Left lung (tissue), 10 donors: ENCODE results near the gene GPR21. TPM values are rescaled to one million over a fixed set of nuclear protein-coding genes. Genes with fewer than 3 reads are reported as not detected.

Experiments used
- ATAC-seq: fragments of 200-7000 bp; cut with Tn5 transposase; one replicate; pipeline ENCODE4 v1.9.1; 2020; ENCODE audit warnings: moderate library complexity
- DNase-seq, 4 donors: peaks; one replicate each; pipeline ENCODE4 v3.0.0-alpha.2; 2013 to 2020
- H3K27ac ChIP-seq, 2 donors: fragments of 200-600 bp; sonication (generic) in 1 of 2; one replicate each; pipeline versions ENCODE4 v1.5.0 to v1.8.0; 2020 to 2021
- H3K27me3 ChIP-seq, 2 donors: fragments of 200-600 bp; sonication (generic) in 1 of 2; one replicate each; pipeline versions ENCODE4 v1.5.0 to v1.8.0; 2020 to 2021
- H3K36me3 ChIP-seq, 2 donors: fragments of 200-600 bp; sonication (generic) in 1 of 2; one replicate each; pipeline versions ENCODE4 v1.5.0 to v1.8.0; 2020 to 2021
- H3K4me1 ChIP-seq, 2 donors: fragments of 200-600 bp; one replicate each; pipeline ENCODE4 v1.8.0; 2021
- H3K4me3 ChIP-seq, 2 donors: fragments of 200-600 bp; sonication (generic) in 1 of 2; one replicate each; pipeline versions ENCODE4 v1.5.0 to v1.8.0; 2020 to 2021; ENCODE audit warnings: mild to moderate bottlenecking in 1 of 2
- H3K9me3 ChIP-seq, 2 donors: fragments of 200-600 bp; sonication (generic) in 1 of 2; one replicate each; pipeline versions ENCODE4 v1.5.0 to v1.8.0; 2020 to 2021
- intact Hi-C, 2 donors: fragments of 100-400 bp; cut with DNase I; formaldehyde crosslinking; loops; one replicate each; pipeline versions ENCODE4 v1.11.2 to v1.14.2; 2022
- polyA plus RNA-seq, 6 donors: library from polyadenylated mRNA; unstranded; fragments of 120-200 nt; gene quantifications; one replicate each; pipeline ENCODE4 v1.2.1, GENCODE V29; 2013; ENCODE audit not compliant: insufficient read length in 6 of 6
- total RNA-seq, 2 donors: library from RNA; stranded (reverse); fragmentation: NEBNext Ultra II Directional; extraction: Animal tissue kit (Norgen Biotek cat#: 25700); gene quantifications; one replicate each; pipeline ENCODE4 v1.2.1, GENCODE V29; 2021
- TF ChIP-seq, protein P1 (sequence below), 2 donors: fragments of 200-600 bp; sonication (generic) in 1 of 2; IDR thresholded peaks; one replicate each; pipeline versions ENCODE4 v1.5.0 to v1.8.0; 2021; ENCODE audit warnings: antibody characterized with exemption in 2 of 2
- donor health status: DM: no; HTN: yes; CAD: no.
- donor health status: DM: no; HTN: no; CAD: no.

Gene GPR21
- total and polyA plus RNA-seq, 8 donors, result 0.22 to 0.63 (median 0.41) TPM; not detected in 3

- DNase-seq, result no peak
- Histone ChIP-seq H3K9me3 (no peaks in the 10 kb centered on the region), H3K4me1 (peaks cover 0 to 14% of the 10 kb centered on the region in 2 donors), H3K27me3 (no peaks in the 10 kb centered on the region), H3K27ac (no peak overlapping the region), H3K36me3 (peaks cover 0 to 5% of the 10 kb centered on the region in 2 donors), H3K4me3 (no peak overlapping the region)
- TF ChIP-seq, protein P1, sequence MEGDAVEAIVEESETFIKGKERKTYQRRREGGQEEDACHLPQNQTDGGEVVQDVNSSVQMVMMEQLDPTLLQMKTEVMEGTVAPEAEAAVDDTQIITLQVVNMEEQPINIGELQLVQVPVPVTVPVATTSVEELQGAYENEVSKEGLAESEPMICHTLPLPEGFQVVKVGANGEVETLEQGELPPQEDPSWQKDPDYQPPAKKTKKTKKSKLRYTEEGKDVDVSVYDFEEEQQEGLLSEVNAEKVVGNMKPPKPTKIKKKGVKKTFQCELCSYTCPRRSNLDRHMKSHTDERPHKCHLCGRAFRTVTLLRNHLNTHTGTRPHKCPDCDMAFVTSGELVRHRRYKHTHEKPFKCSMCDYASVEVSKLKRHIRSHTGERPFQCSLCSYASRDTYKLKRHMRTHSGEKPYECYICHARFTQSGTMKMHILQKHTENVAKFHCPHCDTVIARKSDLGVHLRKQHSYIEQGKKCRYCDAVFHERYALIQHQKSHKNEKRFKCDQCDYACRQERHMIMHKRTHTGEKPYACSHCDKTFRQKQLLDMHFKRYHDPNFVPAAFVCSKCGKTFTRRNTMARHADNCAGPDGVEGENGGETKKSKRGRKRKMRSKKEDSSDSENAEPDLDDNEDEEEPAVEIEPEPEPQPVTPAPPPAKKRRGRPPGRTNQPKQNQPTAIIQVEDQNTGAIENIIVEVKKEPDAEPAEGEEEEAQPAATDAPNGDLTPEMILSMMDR (IDR thresholded peaks at IDR 0.05), result no peak
- ATAC-seq, result no peak
- intact Hi-C loops, result no loop called here
These were observed 20.2 kb downstream of the GPR21 start for GRCh38 chr9:123053711-123054110.

- Histone ChIP-seq H3K4me1 (peaks cover 4% of the 10 kb centered on the region in 2 donors), H3K27ac (peak overlapping the region in 1 of 2 donors; percentile 41), H3K27me3 (no peaks in the 10 kb centered on the region), H3K36me3 (peaks cover 0 to 10% of the 10 kb centered on the region in 2 donors), H3K9me3 (no peaks in the 10 kb centered on the region), H3K4me3 (no peak overlapping the region)
- TF ChIP-seq, protein P1 (IDR thresholded peaks at IDR 0.05), result no peak
- intact Hi-C loops, result no loop called here
- DNase-seq (no peak), ATAC-seq (peak; percentile 93)
These were observed 25.4 kb downstream of the GPR21 start for GRCh38 chr9:123058834-123059233.

GRCh38 chr9:123059472-123060220, 26.2 kb downstream of the GPR21 start:
- DNase-seq (no peak), ATAC-seq (peak; percentile 23)
- H3K36me3 ChIP-seq, result peaks cover 0 to 10% of the 10 kb centered on the region in 2 donors
- no peak overlapping the region for H3K27ac ChIP-seq
- TF ChIP-seq, protein P1 (IDR thresholded peaks at IDR 0.05), result no peak
- intact Hi-C loops, result no loop called here
- H3K27me3 ChIP-seq, result no peaks in the 10 kb centered on the region
- H3K9me3 ChIP-seq, result no peaks in the 10 kb centered on the region
- no peak overlapping the region for H3K4me3 ChIP-seq
- H3K4me1 ChIP-seq, result peaks cover 4% of the 10 kb centered on the region in 2 donors

DNA sequence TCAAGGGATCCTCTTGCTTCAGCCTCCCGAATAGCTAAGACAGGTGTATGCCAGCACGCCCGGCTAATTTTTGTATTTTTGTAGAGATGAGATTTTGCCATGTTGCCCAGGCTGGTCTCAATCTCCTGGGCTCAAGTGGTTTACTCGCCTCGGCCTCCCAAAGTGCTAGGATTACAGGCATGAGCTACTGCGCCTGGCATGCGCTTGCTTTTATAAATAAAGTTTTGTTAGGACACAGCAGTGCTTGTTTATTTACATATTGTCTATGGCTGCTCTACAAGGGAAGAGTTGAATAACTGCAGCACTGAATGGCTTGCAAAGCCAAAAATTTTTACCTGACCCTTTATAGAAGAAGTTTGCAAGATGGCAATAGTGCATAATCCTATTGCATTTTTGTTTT, 27.7 kb downstream of the GPR21 start:
- intact Hi-C loops, result no loop called here
- no peaks in the 10 kb centered on the region for H3K9me3 ChIP-seq

More for the DNA sequence above, 27.7 kb downstream of the GPR21 start:
- ATAC-seq (no peak), DNase-seq (no peak)
- TF ChIP-seq, protein P1 (IDR thresholded peaks at IDR 0.05), result no peak
- no peaks in the 10 kb centered on the region for H3K27me3 ChIP-seq
- H3K36me3 ChIP-seq, result peaks cover 0 to 19% of the 10 kb centered on the region in 2 donors
- peaks cover 4% of the 10 kb centered on the region in 2 donors for H3K4me1 ChIP-seq
- H3K27ac ChIP-seq, result no peak overlapping the region
- H3K4me3 ChIP-seq, result no peak overlapping the region
